MV-4-11 (cell line): Measurements from ENCODE around the gene PROSER2.
A peak's percentile ranks its signal among the peaks of the same experiment; 100 is the strongest.

Experiments used
- DNase-seq: peaks from one replicate; lab custom pipeline; 2025; lab: John Stamatoyannopoulos, UW

The PROSER2 gene

GRCh38 chr10:11869219-11869618 is 46.1 kb downstream of the PROSER2 start:
- no peak for DNase-seq

GRCh38 chr10:11869743-11870460 is 46.7 kb downstream of the PROSER2 start:
- DNase-seq, result no peak

- DNase-seq, result no peak
These were observed 47.3 kb downstream of the PROSER2 start for GRCh38 chr10:11870461-11870780.

- DNase-seq, result no peak
These were observed 47.8 kb downstream of the PROSER2 start for GRCh38 chr10:11870900-11871400.

- no peak for DNase-seq
These were observed 48.3 kb downstream of the PROSER2 start for GRCh38 chr10:11871466-11871865.

DNA sequence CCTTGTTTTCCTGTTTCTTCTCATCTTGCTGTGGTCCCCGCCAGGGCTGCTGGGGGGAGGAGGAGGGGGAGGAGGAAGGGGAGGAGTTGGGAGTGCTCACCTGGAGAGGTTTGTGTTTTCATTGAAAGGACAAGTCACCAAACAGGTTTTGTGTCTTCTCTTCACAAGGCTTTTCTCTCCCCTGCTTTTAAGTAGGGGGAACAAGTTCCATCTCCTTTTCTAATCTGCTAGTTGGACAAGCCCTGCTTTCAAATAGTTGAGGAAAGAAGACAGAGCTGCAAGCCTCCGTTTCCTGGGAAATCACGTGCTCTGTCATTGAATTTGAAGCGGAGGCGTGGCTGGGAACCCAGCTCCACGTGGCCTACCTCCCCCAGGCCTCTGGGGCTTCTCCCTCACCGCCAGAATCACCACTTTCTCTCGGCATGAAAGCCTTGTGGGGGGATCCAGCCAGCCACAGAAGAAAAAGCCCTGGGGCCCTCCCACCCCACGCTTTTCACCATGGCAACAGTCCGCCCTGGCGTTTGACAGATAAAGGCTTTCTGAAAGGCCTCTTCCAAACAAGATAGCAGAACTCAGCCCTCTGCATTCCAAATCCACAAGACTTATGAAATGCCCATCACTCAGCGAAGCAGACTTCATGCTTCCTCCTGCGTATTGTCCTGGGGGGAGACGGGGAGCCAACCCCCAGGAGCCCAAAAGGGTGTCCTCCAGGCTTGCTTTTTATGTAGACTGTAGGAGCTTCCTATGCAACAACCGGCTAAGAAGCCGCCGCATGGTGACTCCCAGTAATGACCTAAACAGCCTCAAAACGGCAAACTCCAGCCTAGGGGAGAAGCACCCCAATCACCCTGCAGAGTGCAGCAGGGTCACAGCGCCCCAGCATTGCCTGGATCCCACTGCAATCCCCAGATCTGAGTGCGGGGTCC is 51.7 kb downstream of the PROSER2 start:
- peak; percentile 15 for DNase-seq

DNA sequence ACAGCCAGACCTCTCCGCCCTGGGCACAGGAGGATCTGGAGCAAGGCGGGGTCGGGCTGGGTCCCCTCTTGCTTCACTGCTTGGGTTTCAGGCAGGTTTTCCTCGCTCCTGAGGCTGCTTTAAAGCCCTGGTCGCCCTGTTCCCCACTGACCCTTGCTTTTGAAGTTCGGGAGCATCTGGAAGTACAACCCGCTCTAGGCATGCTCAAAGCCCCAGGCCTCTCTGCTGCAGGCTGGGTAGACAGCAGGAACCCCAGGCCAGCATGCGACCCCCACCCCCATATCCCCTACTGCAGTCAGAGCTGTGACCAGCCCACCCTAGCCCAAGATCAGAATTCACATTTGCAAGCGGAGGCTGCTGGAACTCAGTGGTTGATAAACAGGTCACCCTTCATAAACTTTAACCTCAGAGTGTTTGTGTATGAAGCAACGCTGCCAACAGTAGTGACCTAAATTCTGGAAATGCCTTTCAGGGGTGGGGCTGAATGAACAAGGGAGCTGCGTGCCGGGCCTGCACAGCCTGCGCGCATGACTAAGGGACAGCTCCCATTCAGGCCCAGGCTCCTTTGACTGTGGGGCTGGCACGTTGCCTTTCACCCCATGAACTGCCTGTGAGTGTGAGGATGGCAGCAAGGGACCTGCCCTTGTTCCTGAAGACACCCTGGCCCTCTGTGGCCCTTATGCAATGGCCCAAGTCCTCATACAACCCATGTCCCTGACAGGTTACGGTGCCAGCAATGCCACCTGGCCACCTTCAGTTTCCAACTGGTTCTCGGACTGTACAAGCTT is 52.5 kb downstream of the PROSER2 start:
- no peak for DNase-seq

DNA sequence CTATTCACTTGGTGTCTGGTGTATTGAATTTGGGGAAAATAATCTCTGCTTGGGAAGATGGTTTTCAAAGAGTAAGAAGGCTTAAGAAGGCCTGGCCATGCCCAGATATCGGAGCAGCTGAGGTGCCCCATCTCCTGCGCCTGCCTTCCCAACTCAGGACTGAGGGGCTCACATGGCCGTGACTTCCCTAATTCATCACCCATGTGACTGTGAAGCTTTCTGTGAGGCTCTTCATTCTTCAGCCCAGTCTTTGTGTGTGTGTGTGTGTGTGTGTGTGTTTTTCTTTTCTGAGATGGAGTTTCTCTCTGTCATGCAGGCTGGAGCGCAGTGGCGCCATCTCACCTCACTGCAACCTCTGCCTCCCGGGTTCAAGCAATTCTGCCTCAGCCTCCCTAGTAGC is 53.2 kb downstream of the PROSER2 start:
- DNase-seq, result peak; percentile 23

- no peak for DNase-seq
These were observed 53.8 kb downstream of the PROSER2 start for GRCh38 chr10:11876805-11877590.

GRCh38 chr10:11877591-11877905 is 54.4 kb downstream of the PROSER2 start:
- no peak for DNase-seq

GRCh38 chr10:11878776-11879175 is 55.6 kb downstream of the PROSER2 start:
- DNase-seq, result no peak

DNA sequence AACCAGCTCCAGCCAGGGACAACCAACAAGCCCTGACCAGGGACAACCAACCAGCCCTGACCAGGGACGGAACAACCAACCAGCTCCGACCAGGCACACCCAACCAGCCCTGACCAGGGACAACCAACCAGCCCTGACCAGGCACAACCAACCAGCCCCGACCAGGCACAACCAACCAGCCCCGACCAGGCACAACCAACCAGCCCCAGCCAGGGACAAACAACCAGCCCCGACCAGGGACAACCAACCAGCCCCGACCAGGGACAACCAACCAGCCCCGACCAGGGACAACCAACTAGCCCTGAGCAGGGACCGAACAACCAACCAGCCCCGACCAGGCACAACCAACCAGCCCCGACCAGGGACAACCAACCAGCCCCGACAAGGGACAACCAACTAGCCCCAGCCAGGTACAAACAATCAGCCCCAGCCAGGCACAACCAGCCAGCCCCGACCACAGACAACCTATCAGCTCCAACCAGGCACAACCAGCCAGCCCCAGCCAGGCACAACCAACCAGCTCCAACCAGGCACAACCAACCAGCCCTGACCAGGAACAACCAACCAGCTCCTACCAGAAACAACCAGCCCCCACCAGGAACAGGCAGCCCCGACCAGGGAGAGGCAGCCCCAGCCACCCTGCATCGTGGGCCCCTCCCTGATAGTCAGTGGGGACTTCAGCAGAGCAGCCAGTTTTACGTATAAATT is 56.4 kb downstream of the PROSER2 start:
- no peak for DNase-seq

GRCh38 chr10:11880151-11881029 is 57.2 kb downstream of the PROSER2 start:
- DNase-seq, result no peak

DNA sequence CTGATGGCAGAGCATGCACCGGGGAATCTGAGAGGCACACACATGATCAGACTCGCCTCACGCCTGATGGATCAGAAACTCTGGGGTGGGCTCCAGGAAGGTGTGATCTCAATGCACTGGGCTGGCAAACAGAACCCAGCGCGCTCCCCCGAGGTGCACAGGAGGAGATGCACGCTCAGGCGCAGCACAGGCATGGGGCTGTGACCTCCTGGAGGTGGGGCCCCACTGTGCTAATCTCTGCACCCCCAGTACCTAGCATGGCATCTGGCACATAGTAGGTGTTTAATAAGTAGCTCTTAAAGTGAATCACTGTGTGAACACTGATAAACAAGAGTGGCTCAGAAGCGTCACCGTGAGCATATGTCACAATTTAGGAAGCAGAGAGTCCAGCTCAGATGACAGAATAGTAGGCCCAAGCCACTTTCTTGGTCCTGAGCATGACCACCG is 57.9 kb downstream of the PROSER2 start:
- no peak for DNase-seq

GRCh38 chr10:11881477-11882417 is 58.6 kb downstream of the PROSER2 start:
- no peak for DNase-seq

- DNase-seq, result no peak
These were observed 59.7 kb downstream of the PROSER2 start for GRCh38 chr10:11882646-11883375.

GRCh38 chr10:11884706-11885423 is 61.7 kb downstream of the PROSER2 start:
- DNase-seq, result no peak
